ENCODE measurements around the gene KRT40.

DNA sequence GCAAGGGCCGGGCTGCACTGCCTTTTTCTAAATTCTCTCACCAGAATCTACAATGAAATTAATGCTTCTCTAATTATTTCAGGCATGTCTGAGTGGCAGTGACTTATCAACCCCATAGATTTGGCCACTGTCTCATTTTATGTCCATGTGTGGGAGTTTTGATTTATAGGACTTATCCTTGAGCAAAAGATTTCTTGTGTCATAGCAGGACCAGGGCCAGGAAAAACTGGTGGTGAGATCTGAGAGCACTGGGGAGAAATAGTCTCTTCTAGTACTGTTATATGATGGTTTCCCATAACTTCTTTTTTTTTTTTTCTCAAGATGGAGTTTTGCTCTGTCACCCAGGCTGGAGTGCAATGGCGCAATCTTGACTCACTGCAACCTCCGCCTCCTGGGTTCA lies 45.1 kb downstream of the KRT40 start:
- TF ChIP-seq RAD21 (IDR thresholded peaks at IDR 0.05; ENCODE audit: low read depth) (no peak), YY1 (IDR thresholded peaks at IDR 0.05; ENCODE audit: low read depth) (no peak), CEBPB (IDR thresholded peaks at IDR 0.05) (no peak), TAF1 (IDR thresholded peaks at IDR 0.05; ENCODE audit: low read depth) (no peak), FOXM1 (IDR thresholded peaks at IDR 0.05; ENCODE audit: borderline replicate concordance, low read depth) (no peak), CREB1 (IDR thresholded peaks at IDR 0.05; ENCODE audit: low read depth) (no peak), NFIC (IDR thresholded peaks at IDR 0.05) (no peak), ZBTB7A (IDR thresholded peaks at IDR 0.05; ENCODE audit: low read depth) (no peak), TEAD4 (IDR thresholded peaks at IDR 0.05) (no peak)
- TF ChIP-seq, protein P1, sequence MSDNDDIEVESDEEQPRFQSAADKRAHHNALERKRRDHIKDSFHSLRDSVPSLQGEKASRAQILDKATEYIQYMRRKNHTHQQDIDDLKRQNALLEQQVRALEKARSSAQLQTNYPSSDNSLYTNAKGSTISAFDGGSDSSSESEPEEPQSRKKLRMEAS (IDR thresholded peaks at IDR 0.05) = no peak
- TF ChIP-seq, protein P2, sequence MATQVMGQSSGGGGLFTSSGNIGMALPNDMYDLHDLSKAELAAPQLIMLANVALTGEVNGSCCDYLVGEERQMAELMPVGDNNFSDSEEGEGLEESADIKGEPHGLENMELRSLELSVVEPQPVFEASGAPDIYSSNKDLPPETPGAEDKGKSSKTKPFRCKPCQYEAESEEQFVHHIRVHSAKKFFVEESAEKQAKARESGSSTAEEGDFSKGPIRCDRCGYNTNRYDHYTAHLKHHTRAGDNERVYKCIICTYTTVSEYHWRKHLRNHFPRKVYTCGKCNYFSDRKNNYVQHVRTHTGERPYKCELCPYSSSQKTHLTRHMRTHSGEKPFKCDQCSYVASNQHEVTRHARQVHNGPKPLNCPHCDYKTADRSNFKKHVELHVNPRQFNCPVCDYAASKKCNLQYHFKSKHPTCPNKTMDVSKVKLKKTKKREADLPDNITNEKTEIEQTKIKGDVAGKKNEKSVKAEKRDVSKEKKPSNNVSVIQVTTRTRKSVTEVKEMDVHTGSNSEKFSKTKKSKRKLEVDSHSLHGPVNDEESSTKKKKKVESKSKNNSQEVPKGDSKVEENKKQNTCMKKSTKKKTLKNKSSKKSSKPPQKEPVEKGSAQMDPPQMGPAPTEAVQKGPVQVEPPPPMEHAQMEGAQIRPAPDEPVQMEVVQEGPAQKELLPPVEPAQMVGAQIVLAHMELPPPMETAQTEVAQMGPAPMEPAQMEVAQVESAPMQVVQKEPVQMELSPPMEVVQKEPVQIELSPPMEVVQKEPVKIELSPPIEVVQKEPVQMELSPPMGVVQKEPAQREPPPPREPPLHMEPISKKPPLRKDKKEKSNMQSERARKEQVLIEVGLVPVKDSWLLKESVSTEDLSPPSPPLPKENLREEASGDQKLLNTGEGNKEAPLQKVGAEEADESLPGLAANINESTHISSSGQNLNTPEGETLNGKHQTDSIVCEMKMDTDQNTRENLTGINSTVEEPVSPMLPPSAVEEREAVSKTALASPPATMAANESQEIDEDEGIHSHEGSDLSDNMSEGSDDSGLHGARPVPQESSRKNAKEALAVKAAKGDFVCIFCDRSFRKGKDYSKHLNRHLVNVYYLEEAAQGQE (IDR thresholded peaks at IDR 0.05; ENCODE audit: low read depth) = no peak

Data from Ishikawa (cell line).